H9 (cell line): Measurements from ENCODE around the gene OPHN1. TPM values are rescaled to one million over a fixed set of nuclear protein-coding genes. Genes with fewer than 3 reads are reported as not detected.

Source experiments
- DNase-seq: peaks from one replicate; pipeline ENCODE4 v3.0.0-alpha.2; 2017
- H2AFZ ChIP-seq: one replicate; pipeline ENCODE4 v1.6.1; 2013; ENCODE audit warnings: mild to moderate bottlenecking, low read length, control low read depth, moderate library complexity
- H2AK5ac ChIP-seq: 2 replicates; pipeline ENCODE4 v1.6.1; 2013; ENCODE audit warnings: low read length, control low read depth, mixed read lengths; ENCODE audit not compliant: insufficient read length
- H2BK120ac ChIP-seq: one replicate; pipeline ENCODE4 v1.6.1; 2013; ENCODE audit warnings: low read depth, mild to moderate bottlenecking, low read length, control low read depth, inconsistent platforms; ENCODE audit not compliant: poor library complexity, severe bottlenecking
- H2BK12ac ChIP-seq: 2 replicates; pipeline ENCODE4 v1.6.1; 2013; ENCODE audit warnings: low read length, control low read depth, mixed read lengths, low read depth; ENCODE audit not compliant: insufficient read length
- H2BK15ac ChIP-seq: 2 replicates; pipeline ENCODE4 v1.6.1; 2013; ENCODE audit warnings: low read depth, low read length, control low read depth
- H2BK20ac ChIP-seq: one replicate; pipeline ENCODE4 v1.6.1; 2013; ENCODE audit warnings: low read depth, mild to moderate bottlenecking, low read length, control low read depth, inconsistent platforms; ENCODE audit not compliant: poor library complexity, severe bottlenecking
- H2BK5ac ChIP-seq: 2 replicates; pipeline ENCODE4 v1.6.1; 2013; ENCODE audit warnings: low read length, control low read depth, mixed read lengths; ENCODE audit not compliant: insufficient read length
- H3K14ac ChIP-seq: 2 replicates; pipeline ENCODE4 v1.6.1; 2013; ENCODE audit warnings: low read length, control low read depth; ENCODE audit not compliant: insufficient read depth
- H3K18ac ChIP-seq: 2 replicates; pipeline ENCODE4 v1.6.1; 2013; ENCODE audit warnings: low read depth, mild to moderate bottlenecking, mixed read lengths, low read length, control low read depth; ENCODE audit not compliant: insufficient read length
- H3K23ac ChIP-seq: 2 replicates; pipeline ENCODE4 v1.6.1; 2013; ENCODE audit warnings: low read length, control low read depth, mixed read lengths, low read depth; ENCODE audit not compliant: insufficient read length
- H3K23me2 ChIP-seq: 2 replicates; pipeline ENCODE4 v1.6.1; 2013; ENCODE audit warnings: low read depth, mild to moderate bottlenecking, mixed read lengths, low read length, control low read depth; ENCODE audit not compliant: insufficient read length, poor library complexity, severe bottlenecking
- H3K27ac ChIP-seq: 2 replicates; pipeline ENCODE4 v1.5.1; 2013; ENCODE audit warnings: low read length, control low read depth, mixed read lengths, low read depth; ENCODE audit not compliant: insufficient read length
- H3K27me3 ChIP-seq: 2 replicates; pipeline ENCODE4 v1.6.1; 2013; ENCODE audit warnings: low read length, control low read depth, inconsistent platforms; ENCODE audit not compliant: insufficient read depth
- H3K4ac ChIP-seq: 2 replicates; pipeline ENCODE4 v1.6.1; 2013; ENCODE audit warnings: low read depth, mild to moderate bottlenecking, control low read depth, inconsistent platforms, low read length, moderate library complexity
- H3K4me1 ChIP-seq: 2 replicates; pipeline ENCODE4 v1.6.1; 2013; ENCODE audit warnings: low read length, control low read depth, inconsistent platforms; ENCODE audit not compliant: insufficient read depth
- H3K4me2 ChIP-seq: 2 replicates; pipeline ENCODE4 v1.6.1; 2013; ENCODE audit warnings: low read length, control low read depth, mixed read lengths; ENCODE audit not compliant: insufficient read length, insufficient read depth
- H3K56ac ChIP-seq: 2 replicates; pipeline ENCODE4 v1.6.1; 2013; ENCODE audit warnings: low read depth, mild to moderate bottlenecking, mixed read lengths, low read length, control low read depth; ENCODE audit not compliant: insufficient read length
- H3K79me1 ChIP-seq: 2 replicates; pipeline ENCODE4 v1.6.1; 2013; ENCODE audit warnings: low read depth, mild to moderate bottlenecking, moderate library complexity, low read length, control low read depth, inconsistent platforms; ENCODE audit not compliant: insufficient read depth, poor library complexity, severe bottlenecking
- H3K79me2 ChIP-seq: 2 replicates; pipeline ENCODE4 v1.6.1; 2013; ENCODE audit warnings: low read length, control low read depth, inconsistent platforms; ENCODE audit not compliant: insufficient read depth
- H3K9ac ChIP-seq: 2 replicates; pipeline ENCODE4 v1.6.1; 2013; ENCODE audit warnings: low read length, control low read depth, mixed read lengths; ENCODE audit not compliant: insufficient read length; ENCODE audit errors: extremely low read depth
- H3K9me3 ChIP-seq: one replicate; pipeline ENCODE4 v1.6.1; 2013; ENCODE audit warnings: low read depth, low read length, inconsistent platforms; ENCODE audit not compliant: control insufficient read depth
- H3T11ph ChIP-seq: one replicate; pipeline ENCODE4 v1.6.1; 2013; ENCODE audit warnings: mild to moderate bottlenecking, low read length, control low read depth, inconsistent platforms
- H4K20me1 ChIP-seq: one replicate; pipeline ENCODE4 v1.6.1; 2013; ENCODE audit not compliant: control insufficient read depth, insufficient read length, insufficient read depth
- H4K5ac ChIP-seq: 2 replicates; pipeline ENCODE4 v1.6.1; 2013; ENCODE audit warnings: low read depth, mild to moderate bottlenecking, mixed read lengths, low read length, control low read depth; ENCODE audit not compliant: insufficient read length
- H4K8ac ChIP-seq: replicated peaks from 2 replicates; pipeline ENCODE4 v1.6.1; 2013; ENCODE audit warnings: low read length, control low read depth, mixed read lengths, low read depth; ENCODE audit not compliant: insufficient read length
- H4K91ac ChIP-seq: 2 replicates; pipeline ENCODE4 v1.6.1; 2013; ENCODE audit warnings: low read depth, mild to moderate bottlenecking, moderate library complexity, mixed read lengths, low read length, control low read depth; ENCODE audit not compliant: insufficient read length
- H3K27ac Mint-ChIP-seq, 3 experiments: 2 replicates in 2 of 3; 3 replicates in 1 of 3; pipeline ENCODE4 v1.8.0; 2020 to 2021; ENCODE audit warnings: mixed read lengths in 3 of 3, mild to moderate bottlenecking in 1 of 3, moderate library complexity in 1 of 3
- H3K27me3 Mint-ChIP-seq: 2 replicates; pipeline ENCODE4 v1.8.0; 2021; ENCODE audit warnings: low read depth, mild to moderate bottlenecking, moderate library complexity, mixed read lengths
- H3K36me3 Mint-ChIP-seq, 3 experiments: 2 replicates in 2 of 3; 3 replicates in 1 of 3; pipeline ENCODE4 v1.8.0; 2020 to 2021; ENCODE audit warnings: low read depth in 3 of 3, mixed read lengths in 3 of 3; ENCODE audit not compliant: insufficient read depth in 1 of 3
- H3K4me1 Mint-ChIP-seq, 2 experiments: 2 replicates each; pipeline ENCODE4 v1.8.0; 2020; ENCODE audit warnings: mixed read lengths in 2 of 2
- H3K4me3 Mint-ChIP-seq, 2 experiments: 2 replicates in 1 of 2; 3 replicates in 1 of 2; pipeline ENCODE4 v1.8.0; 2020 to 2021; ENCODE audit warnings: mild to moderate bottlenecking in 2 of 2, mixed read lengths in 2 of 2, moderate library complexity in 1 of 2
- H3K9me3 Mint-ChIP-seq, 2 experiments: 2 replicates in 1 of 2; 3 replicates in 1 of 2; pipeline ENCODE4 v1.8.0; 2020; ENCODE audit warnings: mild to moderate bottlenecking in 2 of 2, mixed read lengths in 2 of 2, moderate library complexity in 1 of 2
- CTCF ChIP-seq: fragments of 200-600 bp; sonication (generic); conservative IDR thresholded peaks from 3 replicates; pipeline ENCODE4 v1.8.0; 2021; ENCODE audit warnings: antibody characterized with exemption, mild to moderate bottlenecking
- whole genome bisulfite sequencing: extraction: QIAGEN DNeasy Blood & Tissue Kit; methylation state at CpG from one replicate; pipeline ENCODE4 v1.1.7; 2013; ENCODE audit warnings: missing lambda C conversion rate, low lambda C conversion rate, mixed read lengths; ENCODE audit not compliant: insufficient read length; ENCODE audit errors: extremely low coverage; 5-methylcytosine and 5-hydroxymethylcytosine counted together
- total RNA-seq: library from RNA; stranded (reverse); gene quantifications from 2 replicates; pipeline ENCODE4 v1.2.1, GENCODE V29; 2021

OPHN1 gene
- total RNA-seq, 1 experiment from 2014 or later: 1.5 TPM

- Mint-ChIP-seq H3K4me1 (0 out of 4 replicates have a peak, but pooled peaks cover 2 to 8% of the 10 kb centered on the region in 2 experiments), H3K36me3 (peaks cover 0 to 2% (median 0%) of the 10 kb centered on the region in 3 experiments; a peak in 1 of 7 replicates), H3K4me3 (no peak overlapping the region), H3K27ac (no peak overlapping the region), H3K9me3 (peaks cover 30 to 38% of the 10 kb centered on the region in 2 experiments), H3K27me3 (no peaks in the 10 kb centered on the region)
- Histone ChIP-seq H3K27me3 (no peaks in the 10 kb centered on the region), H3K23me2 (no peaks in the 10 kb centered on the region), H3K79me1 (no peaks in the 10 kb centered on the region), H3K18ac (no peak overlapping the region), H3T11ph (no peak overlapping the region), H4K5ac (no peak overlapping the region), H3K79me2 (no peaks in the 10 kb centered on the region), H4K20me1 (no peaks in the 10 kb centered on the region), H2AK5ac (no peak overlapping the region), H4K91ac (no peak overlapping the region), H3K14ac (no peak overlapping the region), H2BK12ac (no peak overlapping the region), H3K23ac (no peak overlapping the region), H2BK20ac (no peak overlapping the region), H3K4me1 (no peaks in the 10 kb centered on the region), H3K27ac (no peak overlapping the region), H2BK15ac (no peak overlapping the region), H2BK120ac (no peak overlapping the region), H3K9ac (no peak overlapping the region), H3K4ac (no peak overlapping the region), H3K4me2 (no peak overlapping the region), H3K9me3 (peaks cover 29% of the 10 kb centered on the region), H2AFZ (no peak overlapping the region), H4K8ac (no peak overlapping the region), H3K56ac (no peak overlapping the region), H2BK5ac (no peak overlapping the region)
- WGBS: no CpG with 5 or more reads among the region's 3 CpGs
- no peak for DNase-seq
- TF ChIP-seq CTCF: no peak
Observed at GRCh38 chrX:68413254-68413653, 20.0 kb downstream of the OPHN1 start.
